Activated T-cell treated with anti-CD3 and anti-CD28 coated beads, Interleukin-2, amount 50 U/mL, for 1 hour (primary cell): ENCODE measurements around the gene KSR2.
"Not testable (repeated sequence)": the region's sequence is repeated elsewhere in the genome, so short reads cannot be mapped to it uniquely, and the experiment has no call there.

Experiments used
- DNase-seq: peaks from one replicate; pipeline ENCODE4 v3.0.0-alpha.2; 2020

The KSR2 gene

DNA sequence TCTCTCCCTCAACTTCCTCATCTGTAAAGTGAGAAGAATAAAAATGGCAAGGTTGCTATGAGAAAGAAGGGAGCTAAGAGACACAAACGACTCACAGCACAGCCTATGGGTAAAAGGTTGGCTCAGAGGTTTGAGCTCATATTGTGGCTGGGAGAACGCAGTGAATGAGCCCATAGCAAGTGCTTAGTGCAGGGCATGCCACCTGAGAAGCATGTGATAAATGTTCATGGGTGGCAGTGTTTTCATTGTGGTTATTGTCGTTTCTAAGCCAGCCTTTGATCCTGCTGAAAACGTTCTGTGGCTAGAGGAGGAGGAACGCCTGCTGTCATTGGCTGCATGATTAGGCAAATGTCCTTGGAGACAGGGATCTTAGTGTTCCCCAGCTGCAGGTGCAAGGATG, 150.4 kb downstream of the KSR2 start:
- DNase-seq, result no peak

DNA sequence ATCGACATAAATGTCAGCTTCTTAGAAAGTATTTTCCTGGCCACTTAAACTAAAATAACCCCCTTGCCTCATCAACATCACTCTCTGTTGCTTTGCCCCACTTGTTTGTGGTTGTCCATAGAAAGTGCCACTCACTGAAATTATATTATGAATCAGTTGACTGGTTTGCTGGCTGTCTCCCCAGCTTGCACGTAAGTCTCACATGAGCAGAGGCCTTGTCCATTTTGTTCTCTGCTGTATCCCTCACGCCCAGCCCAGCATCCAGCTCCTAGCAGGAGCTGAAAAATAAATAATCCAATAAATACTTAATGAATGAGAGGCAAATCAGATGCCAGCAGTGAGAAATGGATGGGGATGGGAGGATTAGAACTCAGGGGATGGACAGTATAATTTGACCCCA, 159.3 kb downstream of the KSR2 start:
- DNase-seq, result no peak

GRCh38 chr12:117807946-117808345, 160.8 kb downstream of the KSR2 start:
- no peak for DNase-seq

GRCh38 chr12:117807355-117807754, 161.4 kb downstream of the KSR2 start:
- DNase-seq, result no peak

GRCh38 chr12:117805865-117806264, 162.9 kb downstream of the KSR2 start:
- no peak for DNase-seq

GRCh38 chr12:117803001-117803400, 165.8 kb downstream of the KSR2 start:
- DNase-seq, result no peak

DNA sequence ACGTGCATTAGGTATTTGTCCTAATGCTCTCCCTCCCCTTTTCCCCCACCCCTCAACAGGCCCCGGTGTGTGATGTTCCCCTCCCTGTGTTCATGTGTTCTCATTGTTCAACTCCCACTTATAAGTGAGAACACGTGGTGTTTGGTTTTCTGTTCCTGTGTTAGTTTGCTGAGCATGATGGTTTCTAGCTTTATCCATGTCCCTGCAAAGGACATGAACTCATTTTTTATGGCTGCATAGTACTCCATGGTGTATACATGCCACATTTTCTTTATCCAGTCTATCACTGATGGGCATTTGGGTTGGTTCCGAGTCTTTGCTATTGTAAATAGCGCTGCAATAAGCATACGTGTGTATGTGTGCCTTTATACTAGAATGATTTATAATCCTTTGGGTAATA, 168.1 kb downstream of the KSR2 start:
- DNase-seq, result not testable (repeated sequence)

- no peak for DNase-seq
Observed at GRCh38 chr12:117797202-117797601, 171.6 kb downstream of the KSR2 start.

GRCh38 chr12:117792877-117793424, 175.8 kb downstream of the KSR2 start:
- DNase-seq, result no peak

DNA sequence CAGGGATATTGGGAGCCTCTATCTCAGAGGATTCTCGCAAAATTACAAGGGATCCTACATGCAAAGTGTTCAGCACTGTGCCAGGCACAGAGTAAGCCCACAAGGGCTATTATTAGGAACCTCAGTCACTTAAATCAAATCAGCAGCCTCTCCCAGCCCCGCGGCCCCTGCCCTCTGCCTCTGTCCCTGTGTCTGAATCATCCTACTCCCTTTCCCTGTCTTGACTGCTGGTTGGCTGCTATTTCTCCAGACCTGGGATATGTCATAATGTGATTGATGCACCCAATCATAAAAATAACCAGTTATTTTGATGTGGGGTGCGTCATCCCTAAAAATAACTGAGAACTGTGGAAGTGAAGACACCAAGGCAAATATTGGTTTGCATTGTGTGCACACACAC, 176.3 kb downstream of the KSR2 start:
- DNase-seq, result no peak

GRCh38 chr12:117790948-117791347, 177.8 kb downstream of the KSR2 start:
- no peak for DNase-seq

- DNase-seq, result no peak
Observed at GRCh38 chr12:117790198-117790597, 178.6 kb downstream of the KSR2 start.

GRCh38 chr12:117789195-117789912, 179.4 kb downstream of the KSR2 start:
- DNase-seq, result no peak

- no peak for DNase-seq
Observed at GRCh38 chr12:117778656-117779055, 190.1 kb downstream of the KSR2 start.

DNA sequence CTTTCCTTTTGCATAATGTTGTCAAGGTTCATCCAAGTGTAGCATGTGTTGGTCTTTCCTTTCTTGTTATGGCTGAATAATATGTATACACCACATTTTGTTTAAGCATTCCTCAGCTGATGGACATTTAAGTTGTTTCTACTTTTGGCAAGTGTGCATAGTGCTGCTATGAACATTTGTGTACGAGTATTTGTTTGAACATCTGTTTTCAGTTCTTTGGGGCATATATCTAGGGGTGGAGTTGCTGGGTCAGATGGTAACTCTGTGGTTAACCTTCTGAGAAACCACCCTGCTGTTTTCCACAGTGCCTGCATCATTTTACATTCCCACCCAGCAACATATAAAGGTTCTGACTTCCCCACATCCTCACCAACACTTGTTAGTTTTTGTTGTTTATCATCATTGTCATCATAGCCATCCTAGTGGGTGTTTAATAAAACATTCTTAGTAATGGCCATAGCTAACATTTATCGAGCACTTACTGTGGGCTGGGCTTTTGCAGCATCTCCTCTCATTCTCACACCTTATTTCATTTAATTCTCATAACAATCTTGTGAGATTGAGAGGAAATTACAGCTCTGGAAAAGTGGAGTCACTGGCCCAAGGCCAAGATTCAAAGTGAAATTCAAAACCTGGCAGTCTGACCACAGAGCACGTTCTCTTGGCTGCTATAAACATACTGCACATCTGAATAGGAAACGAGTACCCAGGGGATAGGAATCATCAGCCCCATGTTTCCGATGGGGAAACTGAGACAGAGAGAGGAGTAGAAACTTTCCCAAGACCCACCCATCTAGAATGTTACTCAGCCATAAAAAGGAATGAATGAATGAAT, 193.6 kb downstream of the KSR2 start:
- no peak for DNase-seq

GRCh38 chr12:117768860-117769259, 199.9 kb downstream of the KSR2 start:
- DNase-seq, result no peak

GRCh38 chr12:117766008-117766407, 202.8 kb downstream of the KSR2 start:
- no peak for DNase-seq

- no peak for DNase-seq
Observed at GRCh38 chr12:117762143-117762542, 206.6 kb downstream of the KSR2 start.

DNA sequence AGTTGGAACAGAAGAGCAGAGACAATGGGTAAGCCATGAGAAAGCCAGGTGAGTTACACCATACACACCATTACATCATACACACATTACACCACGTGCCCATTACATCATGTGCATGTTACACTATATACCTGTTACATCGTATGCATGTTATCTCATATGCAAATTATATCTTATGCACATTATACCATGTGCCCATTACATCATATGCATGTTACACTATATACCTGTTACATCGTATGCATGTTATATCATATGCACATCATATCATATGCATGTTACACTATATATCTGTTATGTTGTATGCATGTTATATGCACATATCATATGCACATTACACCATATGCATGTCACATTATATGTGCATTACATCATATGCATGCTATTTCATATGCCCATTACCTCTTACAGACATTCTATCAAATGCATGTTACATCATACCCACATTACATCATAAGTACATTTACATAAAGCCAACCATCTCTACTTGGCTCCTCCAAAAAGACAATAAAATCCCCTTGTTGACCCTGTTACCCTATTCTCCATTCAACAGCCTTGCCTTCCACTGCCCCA, 207.2 kb downstream of the KSR2 start:
- no peak for DNase-seq

GRCh38 chr12:117760990-117761389, 207.8 kb downstream of the KSR2 start:
- no peak for DNase-seq

- no peak for DNase-seq
Observed at GRCh38 chr12:117750657-117751056, 218.1 kb downstream of the KSR2 start.

DNA sequence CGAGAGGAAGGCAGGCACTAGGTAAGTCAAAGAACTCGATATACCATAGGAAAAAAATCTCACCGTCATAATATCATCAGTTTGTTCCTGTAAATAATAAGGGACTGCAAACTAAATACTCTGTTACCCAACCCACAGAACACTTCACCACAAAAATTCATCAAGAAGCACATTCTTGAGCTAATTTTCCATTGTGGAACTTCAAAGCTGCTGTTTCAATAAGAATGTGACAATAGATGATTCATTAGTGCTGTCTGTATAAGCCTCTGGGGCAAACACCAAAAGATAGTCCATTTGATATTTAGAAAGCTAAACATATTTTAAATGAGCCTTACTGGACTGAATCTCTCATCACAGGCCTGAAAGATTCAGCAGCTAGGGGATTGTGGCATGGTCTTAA, 219.4 kb downstream of the KSR2 start:
- DNase-seq, result no peak

GRCh38 chr12:117746358-117746757, 222.4 kb downstream of the KSR2 start:
- DNase-seq, result not testable (repeated sequence)

DNA sequence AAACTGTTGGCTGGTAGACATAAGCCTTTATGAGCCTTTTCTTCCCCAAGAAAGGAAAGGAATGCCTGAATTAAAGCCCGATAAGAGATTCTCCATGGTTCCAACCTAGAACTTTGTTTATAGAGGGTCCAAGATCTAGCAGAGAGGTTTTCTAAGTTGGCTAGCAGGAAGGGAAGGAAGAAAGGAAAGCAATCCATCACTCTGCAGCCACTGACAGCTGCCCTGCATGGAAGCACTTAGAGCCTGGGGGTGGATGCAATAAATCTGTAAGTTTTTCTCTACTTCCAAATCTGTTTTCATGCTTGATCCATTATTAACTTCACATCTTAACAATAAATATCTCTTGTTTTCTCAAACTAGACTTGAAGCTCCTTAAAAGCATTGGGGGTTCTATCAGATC, 224.4 kb downstream of the KSR2 start:
- no peak for DNase-seq
